Measurements from ENCODE around the gene PRUNE2. TPM values are rescaled to one million over a fixed set of nuclear protein-coding genes. Genes with fewer than 3 reads are reported as not detected.

Gene PRUNE2
- polyA plus RNA-seq, 1 donor (not counting 4 experiments of a cell fraction or from before 2014, with no cell fraction given), result 0.41 TPM

DNA sequence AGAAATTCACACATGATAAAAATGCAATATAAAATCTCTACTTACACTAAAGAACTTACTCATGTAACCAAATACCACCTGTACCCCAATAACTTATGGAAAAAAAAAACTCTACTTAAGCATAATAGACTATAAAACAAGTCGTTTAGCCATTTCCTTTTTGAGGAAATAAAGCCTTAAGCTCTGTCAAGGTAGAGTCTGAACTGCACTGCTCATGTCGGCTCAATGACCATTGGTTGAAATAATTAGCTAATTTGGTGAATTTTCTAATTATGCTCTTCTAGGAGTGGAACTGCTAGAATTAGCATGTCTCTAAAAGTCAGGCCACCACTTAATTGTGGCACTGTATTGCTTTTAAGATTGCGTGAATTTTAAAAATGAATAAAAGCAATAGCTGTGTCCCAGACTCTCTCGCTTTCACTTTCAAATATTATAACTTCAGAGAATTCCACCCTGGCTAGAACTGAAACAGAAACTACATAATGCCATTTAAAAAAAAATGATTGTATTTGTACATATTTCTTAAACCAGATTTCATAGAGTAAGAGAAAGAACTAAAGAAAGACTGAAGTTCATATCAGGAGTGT is 254.7 kb downstream of the PRUNE2 start:
- H3K9me1 ChIP-seq (ENCODE audit: control insufficient read depth, extremely low read depth, insufficient read depth, low read length), result no peaks in the 10 kb centered on the region
- H3K4me1 ChIP-seq (ENCODE audit: control insufficient read depth, extremely low read depth, insufficient read depth, low read length), result peaks cover 9% of the 10 kb centered on the region
- no peak overlapping the region for H3K4me3 ChIP-seq (ENCODE audit: control insufficient read depth in 2 of 3, extremely low read depth in 1 of 3, insufficient read depth in 2 of 3, low read depth in 1 of 3, low read length in 3 of 3)
- H4K20me1 ChIP-seq (ENCODE audit: control insufficient read depth, extremely low read depth, insufficient read depth, low read length), result no peaks in the 10 kb centered on the region
- TF ChIP-seq, protein P1, sequence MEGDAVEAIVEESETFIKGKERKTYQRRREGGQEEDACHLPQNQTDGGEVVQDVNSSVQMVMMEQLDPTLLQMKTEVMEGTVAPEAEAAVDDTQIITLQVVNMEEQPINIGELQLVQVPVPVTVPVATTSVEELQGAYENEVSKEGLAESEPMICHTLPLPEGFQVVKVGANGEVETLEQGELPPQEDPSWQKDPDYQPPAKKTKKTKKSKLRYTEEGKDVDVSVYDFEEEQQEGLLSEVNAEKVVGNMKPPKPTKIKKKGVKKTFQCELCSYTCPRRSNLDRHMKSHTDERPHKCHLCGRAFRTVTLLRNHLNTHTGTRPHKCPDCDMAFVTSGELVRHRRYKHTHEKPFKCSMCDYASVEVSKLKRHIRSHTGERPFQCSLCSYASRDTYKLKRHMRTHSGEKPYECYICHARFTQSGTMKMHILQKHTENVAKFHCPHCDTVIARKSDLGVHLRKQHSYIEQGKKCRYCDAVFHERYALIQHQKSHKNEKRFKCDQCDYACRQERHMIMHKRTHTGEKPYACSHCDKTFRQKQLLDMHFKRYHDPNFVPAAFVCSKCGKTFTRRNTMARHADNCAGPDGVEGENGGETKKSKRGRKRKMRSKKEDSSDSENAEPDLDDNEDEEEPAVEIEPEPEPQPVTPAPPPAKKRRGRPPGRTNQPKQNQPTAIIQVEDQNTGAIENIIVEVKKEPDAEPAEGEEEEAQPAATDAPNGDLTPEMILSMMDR (optimal IDR thresholded peaks at IDR 0.05 in 1 of 3, IDR thresholded peaks at IDR 0.05 in 1 of 3, conservative IDR thresholded peaks at IDR 0.05 in 1 of 3; ENCODE audit: extremely low read depth in 1 of 3, insufficient read depth in 2 of 3, low read length in 3 of 3), result no peak
- TF ChIP-seq EZH2 (IDR thresholded peaks at IDR 0.05; ENCODE audit: low read length), result no peak
- FAIRE-seq, result no peak
- no peak overlapping the region for H3K27ac ChIP-seq (ENCODE audit: control insufficient read depth, insufficient read depth, low read length)
- no peaks in the 10 kb centered on the region for H3K27me3 ChIP-seq (ENCODE audit: control insufficient read depth, extremely low read depth, insufficient read depth, low read length)
- no peaks in the 10 kb centered on the region for H3K79me2 ChIP-seq (ENCODE audit: control insufficient read depth, insufficient read depth, low read length)
- no peak overlapping the region for H2AFZ ChIP-seq (ENCODE audit: control insufficient read depth, low read length)
- H3K9ac ChIP-seq (ENCODE audit: control insufficient read depth, extremely low read depth, insufficient read depth, low read length), result no peak overlapping the region
- DNase-seq (ENCODE audit: low read depth, low spot score), result no peak
- H3K36me3 ChIP-seq (ENCODE audit: control insufficient read depth in 2 of 2, extremely low read depth in 1 of 2, insufficient read depth in 2 of 2, low read length in 2 of 2), result no peaks in the 10 kb centered on the region
- H3K9me3 ChIP-seq (ENCODE audit: control insufficient read depth, low read depth, low read length), result no peaks in the 10 kb centered on the region
- H3K4me2 ChIP-seq (ENCODE audit: control insufficient read depth, extremely low read depth, insufficient read depth, low read depth, low read length), result no peak overlapping the region
- dilution Hi-C loops (cut with MboI; ENCODE audit: extremely low pct_ligation_motif_present, low sequenced_read_pairs), result no loop called here

DNA sequence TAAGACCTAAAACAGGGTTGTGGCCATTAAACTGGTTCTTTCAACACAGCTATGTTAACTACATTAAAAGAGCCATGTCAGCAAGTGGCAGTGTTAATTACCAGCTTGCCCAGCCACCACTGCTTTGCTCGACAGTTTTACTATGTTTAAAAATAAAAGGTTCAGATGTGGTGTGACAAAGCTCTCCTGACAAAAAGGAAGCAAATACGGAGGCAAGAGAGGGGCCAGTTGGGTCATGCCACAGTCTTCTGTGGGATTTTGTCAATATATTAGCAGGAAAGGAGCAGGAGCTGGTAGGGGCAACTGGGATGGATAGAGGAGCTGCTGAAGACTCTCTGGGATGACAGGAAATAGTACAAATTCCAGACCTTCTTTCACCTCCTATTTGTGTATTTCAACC is 255.2 kb downstream of the PRUNE2 start:
- no peak overlapping the region for H2AFZ ChIP-seq (ENCODE audit: control insufficient read depth, low read length)
- no peak overlapping the region for H3K27ac ChIP-seq (ENCODE audit: control insufficient read depth, insufficient read depth, low read length)
- peaks cover 9% of the 10 kb centered on the region for H3K4me1 ChIP-seq (ENCODE audit: control insufficient read depth, extremely low read depth, insufficient read depth, low read length)
- no peak overlapping the region for H3K4me2 ChIP-seq (ENCODE audit: control insufficient read depth, extremely low read depth, insufficient read depth, low read depth, low read length)
- no peak for TF ChIP-seq EZH2 (IDR thresholded peaks at IDR 0.05; ENCODE audit: low read length)
- TF ChIP-seq, protein P1 (optimal IDR thresholded peaks at IDR 0.05 in 1 of 3, IDR thresholded peaks at IDR 0.05 in 1 of 3, conservative IDR thresholded peaks at IDR 0.05 in 1 of 3; ENCODE audit: extremely low read depth in 1 of 3, insufficient read depth in 2 of 3, low read length in 3 of 3), result no peak
- DNase-seq (ENCODE audit: low read depth, low spot score) (no peak), FAIRE-seq (no peak)
- no peaks in the 10 kb centered on the region for H4K20me1 ChIP-seq (ENCODE audit: control insufficient read depth, extremely low read depth, insufficient read depth, low read length)
- H3K9me3 ChIP-seq (ENCODE audit: control insufficient read depth, low read depth, low read length), result no peaks in the 10 kb centered on the region
- no peaks in the 10 kb centered on the region for H3K9me1 ChIP-seq (ENCODE audit: control insufficient read depth, extremely low read depth, insufficient read depth, low read length)
- H3K9ac ChIP-seq (ENCODE audit: control insufficient read depth, extremely low read depth, insufficient read depth, low read length), result no peak overlapping the region
- H3K27me3 ChIP-seq (ENCODE audit: control insufficient read depth, extremely low read depth, insufficient read depth, low read length), result no peaks in the 10 kb centered on the region
- no peaks in the 10 kb centered on the region for H3K36me3 ChIP-seq (ENCODE audit: control insufficient read depth in 2 of 2, extremely low read depth in 1 of 2, insufficient read depth in 2 of 2, low read length in 2 of 2)
- dilution Hi-C loops (cut with MboI; ENCODE audit: extremely low pct_ligation_motif_present, low sequenced_read_pairs), result no loop called here
- H3K4me3 ChIP-seq (ENCODE audit: control insufficient read depth in 2 of 3, extremely low read depth in 1 of 3, insufficient read depth in 2 of 3, low read depth in 1 of 3, low read length in 3 of 3), result no peak overlapping the region
- no peaks in the 10 kb centered on the region for H3K79me2 ChIP-seq (ENCODE audit: control insufficient read depth, insufficient read depth, low read length)

Data from keratinocyte (primary cell).